Measurements from ENCODE around the gene INSM2. TPM values are rescaled to one million over a fixed set of nuclear protein-coding genes. Genes with fewer than 3 reads are reported as not detected.

INSM2 gene
- total RNA-seq, 2 experiments from 2014 or later: 0.09 TPM; not detected in 1

DNA sequence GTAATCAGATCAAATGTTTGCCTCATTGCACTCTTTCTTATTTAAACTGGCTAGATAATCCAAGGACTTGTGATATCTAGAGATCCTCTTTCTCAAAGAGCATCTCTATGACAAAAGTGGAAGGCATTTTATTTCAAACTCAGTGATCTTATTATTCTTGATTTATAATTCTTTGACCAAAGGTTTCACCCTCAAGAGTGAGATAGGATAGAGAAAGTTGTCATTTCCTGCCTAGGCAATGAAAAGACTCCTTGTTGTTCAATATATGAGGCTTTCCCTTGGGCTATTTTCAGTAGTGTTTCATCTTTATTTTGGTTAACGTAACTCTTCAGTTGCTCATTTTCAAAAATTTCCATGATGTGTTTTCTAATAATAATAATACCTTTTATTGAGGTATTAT lies 18.0 kb upstream of the INSM2 start:
- intact Hi-C loops (cut with micrococcal nuclease; ENCODE audit: unreplicated experiment): no loop called here
- CTCF ChIA-PET (ENCODE audit: unreplicated experiment): no interaction called here
- Histone ChIP-seq H3K4me1 (ENCODE audit: insufficient read depth, low read length, poor library complexity, severe bottlenecking) (no peaks in the 10 kb centered on the region), H3K36me3 (ENCODE audit: insufficient read depth, low read length) (no peaks in the 10 kb centered on the region), H3K4me3 (ENCODE audit: low read depth, low read length, poor library complexity, severe bottlenecking) (no peak overlapping the region), H3K9me2 (ENCODE audit: insufficient read depth, low read length) (no peaks in the 10 kb centered on the region), H2AFZ (ENCODE audit: low read length) (no peak overlapping the region), H3K79me2 (ENCODE audit: insufficient read depth, low read depth, low read length) (no peaks in the 10 kb centered on the region), H3K27ac (ENCODE audit: low read depth, low read length, poor library complexity, severe bottlenecking) (no peak overlapping the region), H3K9me3 (ENCODE audit: low read length) (no peaks in the 10 kb centered on the region), H4K20me1 (ENCODE audit: insufficient read depth, low read length) (no peaks in the 10 kb centered on the region), H3K4me2 (ENCODE audit: low read length) (no peak overlapping the region)
- TF ChIP-seq, protein P1, sequence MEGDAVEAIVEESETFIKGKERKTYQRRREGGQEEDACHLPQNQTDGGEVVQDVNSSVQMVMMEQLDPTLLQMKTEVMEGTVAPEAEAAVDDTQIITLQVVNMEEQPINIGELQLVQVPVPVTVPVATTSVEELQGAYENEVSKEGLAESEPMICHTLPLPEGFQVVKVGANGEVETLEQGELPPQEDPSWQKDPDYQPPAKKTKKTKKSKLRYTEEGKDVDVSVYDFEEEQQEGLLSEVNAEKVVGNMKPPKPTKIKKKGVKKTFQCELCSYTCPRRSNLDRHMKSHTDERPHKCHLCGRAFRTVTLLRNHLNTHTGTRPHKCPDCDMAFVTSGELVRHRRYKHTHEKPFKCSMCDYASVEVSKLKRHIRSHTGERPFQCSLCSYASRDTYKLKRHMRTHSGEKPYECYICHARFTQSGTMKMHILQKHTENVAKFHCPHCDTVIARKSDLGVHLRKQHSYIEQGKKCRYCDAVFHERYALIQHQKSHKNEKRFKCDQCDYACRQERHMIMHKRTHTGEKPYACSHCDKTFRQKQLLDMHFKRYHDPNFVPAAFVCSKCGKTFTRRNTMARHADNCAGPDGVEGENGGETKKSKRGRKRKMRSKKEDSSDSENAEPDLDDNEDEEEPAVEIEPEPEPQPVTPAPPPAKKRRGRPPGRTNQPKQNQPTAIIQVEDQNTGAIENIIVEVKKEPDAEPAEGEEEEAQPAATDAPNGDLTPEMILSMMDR (conservative IDR thresholded peaks at IDR 0.05; ENCODE audit: low read length): no peak
- no peak for TF ChIP-seq EZH2phosphoT487 (IDR thresholded peaks at IDR 0.05; ENCODE audit: borderline replicate concordance, low read depth, low read length)
- BruUV-seq (replicated peaks): no TSS peak
- POLR2A ChIA-PET: interaction anchor here (0.5 to 0.6 kb wide), 2 partner anchors 288 to 769 kb away, joined by 3 to 4 read pairs; no protein-coding TSS in a partner anchor
- DNase-seq (ENCODE audit: low spot score): no peak

GRCh38 chr14:35519986-35520385 lies 14.0 kb upstream of the INSM2 start:
- CTCF ChIA-PET (ENCODE audit: unreplicated experiment): no interaction called here

GRCh38 chr14:35525695-35526094 lies 8.3 kb upstream of the INSM2 start:
- Histone ChIP-seq H3K4me2 (ENCODE audit: low read length) (no peak overlapping the region), H3K79me2 (ENCODE audit: insufficient read depth, low read depth, low read length) (no peaks in the 10 kb centered on the region), H3K4me3 (ENCODE audit: low read depth, low read length, poor library complexity, severe bottlenecking) (no peak overlapping the region), H2AFZ (ENCODE audit: low read length) (no peak overlapping the region), H3K27ac (ENCODE audit: low read depth, low read length, poor library complexity, severe bottlenecking) (no peak overlapping the region), H4K20me1 (ENCODE audit: insufficient read depth, low read length) (no peaks in the 10 kb centered on the region), H3K9me3 (ENCODE audit: low read length) (no peaks in the 10 kb centered on the region), H3K9me2 (ENCODE audit: insufficient read depth, low read length) (no peaks in the 10 kb centered on the region), H3K36me3 (ENCODE audit: insufficient read depth, low read length) (no peaks in the 10 kb centered on the region), H3K4me1 (ENCODE audit: insufficient read depth, low read length, poor library complexity, severe bottlenecking) (no peaks in the 10 kb centered on the region)
- ChIA-PET CTCF (ENCODE audit: unreplicated experiment) (no interaction called here), POLR2A (interaction anchor here (0.7 kb wide), 1 partner anchor 187 kb away, joined by 3 read pairs; no protein-coding TSS in a partner anchor)
- no peak for DNase-seq (ENCODE audit: low spot score)
- TF ChIP-seq EZH2phosphoT487 (IDR thresholded peaks at IDR 0.05; ENCODE audit: borderline replicate concordance, low read depth, low read length): no peak
- TF ChIP-seq, protein P1 (conservative IDR thresholded peaks at IDR 0.05; ENCODE audit: low read length): no peak
- BruUV-seq (replicated peaks): no TSS peak
- intact Hi-C loops (cut with micrococcal nuclease; ENCODE audit: unreplicated experiment): no loop called here

More at GRCh38 chr14:35519986-35520385, 14.0 kb upstream of the INSM2 start:
- DNase-seq (ENCODE audit: low spot score): no peak
- POLR2A ChIA-PET: interaction anchor here (0.6 kb wide), 1 partner anchor 570 kb away, joined by 3 read pairs; no protein-coding TSS in a partner anchor
- Histone ChIP-seq H3K4me2 (ENCODE audit: low read length) (no peak overlapping the region), H3K4me1 (ENCODE audit: insufficient read depth, low read length, poor library complexity, severe bottlenecking) (no peaks in the 10 kb centered on the region), H3K9me2 (ENCODE audit: insufficient read depth, low read length) (no peaks in the 10 kb centered on the region), H3K79me2 (ENCODE audit: insufficient read depth, low read depth, low read length) (no peaks in the 10 kb centered on the region), H3K36me3 (ENCODE audit: insufficient read depth, low read length) (no peaks in the 10 kb centered on the region), H2AFZ (ENCODE audit: low read length) (no peak overlapping the region), H3K9me3 (ENCODE audit: low read length) (no peaks in the 10 kb centered on the region), H3K4me3 (ENCODE audit: low read depth, low read length, poor library complexity, severe bottlenecking) (no peak overlapping the region), H3K27ac (ENCODE audit: low read depth, low read length, poor library complexity, severe bottlenecking) (no peak overlapping the region), H4K20me1 (ENCODE audit: insufficient read depth, low read length) (no peaks in the 10 kb centered on the region)
- TF ChIP-seq EZH2phosphoT487 (IDR thresholded peaks at IDR 0.05; ENCODE audit: borderline replicate concordance, low read depth, low read length): no peak
- TF ChIP-seq, protein P1 (conservative IDR thresholded peaks at IDR 0.05; ENCODE audit: low read length): no peak
- intact Hi-C loops (cut with micrococcal nuclease; ENCODE audit: unreplicated experiment): no loop called here
- no TSS peak for BruUV-seq (replicated peaks)

Data from OCI-LY7 (cell line).